ENCODE data around the gene CEP162. TPM values are rescaled to one million over a fixed set of nuclear protein-coding genes. Genes with fewer than 3 reads are reported as not detected.
"Not testable (repeated sequence)": the region's sequence is repeated elsewhere in the genome, so short reads cannot be mapped to it uniquely, and the experiment has no call there.

Gene CEP162
- total RNA-seq, 3 donors from 2014 or later: 7.5 to 13.0 (median 9.5) TPM

- Histone ChIP-seq H3K9me3 (no peaks in the 10 kb centered on the region), H3K4me3 (no peak overlapping the region), H3K4me1 (ENCODE audit: low read depth) (no peaks in the 10 kb centered on the region), H3K36me3 (ENCODE audit: low read depth) (no peaks in the 10 kb centered on the region)
- ATAC-seq: no peak
- no peak for DNase-seq
- TF ChIP-seq CTCF (IDR thresholded peaks at IDR 0.05): no peak
- intact Hi-C loops (cut with DNase I, micrococcal nuclease): no loop called here
These were observed 22.3 kb upstream of the CEP162 start for GRCh38 chr6:84249724-84250123.

- H3K36me3 ChIP-seq (ENCODE audit: low read depth); H3K4me3 ChIP-seq; H3K4me1 ChIP-seq (ENCODE audit: low read depth); ATAC-seq; H3K9me3 ChIP-seq; intact Hi-C loops (cut with DNase I, micrococcal nuclease); DNase-seq: not testable (repeated sequence)
These were observed 17.1 kb upstream of the CEP162 start for GRCh38 chr6:84244416-84245081.

GRCh38 chr6:84243240-84243639 is 15.8 kb upstream of the CEP162 start:
- ATAC-seq (no peak), DNase-seq (no peak)
- Histone ChIP-seq H3K9me3 (no peaks in the 10 kb centered on the region), H3K4me1 (ENCODE audit: low read depth) (no peaks in the 10 kb centered on the region), H3K36me3 (ENCODE audit: low read depth) (no peaks in the 10 kb centered on the region), H3K4me3 (no peak overlapping the region)
- intact Hi-C loops (cut with DNase I, micrococcal nuclease): no loop called here
- no peak for TF ChIP-seq CTCF (IDR thresholded peaks at IDR 0.05)

GRCh38 chr6:84242265-84242664 is 14.8 kb upstream of the CEP162 start:
- Histone ChIP-seq H3K9me3 (no peaks in the 10 kb centered on the region), H3K4me1 (ENCODE audit: low read depth) (no peaks in the 10 kb centered on the region), H3K4me3 (no peak overlapping the region), H3K36me3 (ENCODE audit: low read depth) (no peaks in the 10 kb centered on the region)
- ATAC-seq (no peak), DNase-seq (no peak)
- TF ChIP-seq CTCF (IDR thresholded peaks at IDR 0.05): no peak
- intact Hi-C loops (cut with DNase I, micrococcal nuclease): no loop called here

- Histone ChIP-seq H3K36me3 (ENCODE audit: low read depth) (no peaks in the 10 kb centered on the region), H3K4me1 (ENCODE audit: low read depth) (no peaks in the 10 kb centered on the region), H3K4me3 (peak overlapping the region; percentile 48), H3K9me3 (no peaks in the 10 kb centered on the region)
- DNase-seq (no peak), ATAC-seq (no peak)
- peak; percentile 23 for TF ChIP-seq CTCF (IDR thresholded peaks at IDR 0.05)
- intact Hi-C loops (cut with DNase I, micrococcal nuclease): loop anchor here (5.0 to 10.0 kb wide), 2 partner anchors 343 to 346 kb away; no protein-coding TSS in a partner anchor
These were observed 728 bp upstream of the CEP162 start for GRCh38 chr6:84228198-84228543.

- intact Hi-C loops (cut with DNase I, micrococcal nuclease): loop anchor here (5.0 to 10.0 kb wide), 2 partner anchors 342 to 345 kb away; no protein-coding TSS in a partner anchor
- ATAC-seq: peak; percentile 35
These were observed 404 bp downstream of the CEP162 start for GRCh38 chr6:84227044-84227433.

More at GRCh38 chr6:84227044-84227433, 404 bp downstream of the CEP162 start:
- DNase-seq: peak in 1 of 3 donors; percentile 10
- H3K4me1 ChIP-seq (ENCODE audit: low read depth): no peaks in the 10 kb centered on the region
- no peaks in the 10 kb centered on the region for H3K36me3 ChIP-seq (ENCODE audit: low read depth)
- no peaks in the 10 kb centered on the region for H3K9me3 ChIP-seq
- peak overlapping the region; percentile 48 for H3K4me3 ChIP-seq
- TF ChIP-seq CTCF (IDR thresholded peaks at IDR 0.05): no peak
